Bronchial epithelial cell (primary cell): ENCODE data around the gene ACTR10. TPM values are rescaled to one million over a fixed set of nuclear protein-coding genes. Genes with fewer than 3 reads are reported as not detected.

Experiments
- DNase-seq: peaks from one replicate; pipeline ENCODE4 v3.0.0-alpha.2; 2010; ENCODE audit warnings: low read depth
- FAIRE-seq: peaks from 2 replicates; lab custom pipeline; 2011; peaks lifted over from hg19 to GRCh38; lab: Jason Lieb, UNC
- H3K27me3 ChIP-seq: 2 replicates; pipeline ENCODE4 v1.5.1; 2011; ENCODE audit warnings: low read length; ENCODE audit not compliant: control insufficient read depth, insufficient read depth
- H3K36me3 ChIP-seq: 2 replicates; pipeline ENCODE4 v1.5.1; 2011; ENCODE audit warnings: low read length; ENCODE audit not compliant: control insufficient read depth, insufficient read depth
- H3K4me3 ChIP-seq: 2 replicates; pipeline ENCODE4 v1.5.1; 2011; ENCODE audit warnings: mild to moderate bottlenecking, low read depth, low read length, control low read depth
- total RNA-seq: library from RNA; depleted of rRNA; stranded (reverse); fragments of >200 nt; gene quantifications from 2 replicates; pipeline ENCODE4 v1.2.1, GENCODE V29; 2014
- TF ChIP-seq, protein P1 (sequence below): IDR thresholded peaks from 2 replicates; pipeline ENCODE4 v1.5.1; 2011; ENCODE audit warnings: mild to moderate bottlenecking, moderate library complexity, low read length, control low read depth, inconsistent platforms; ENCODE audit not compliant: insufficient read depth, severe bottlenecking

Gene ACTR10
- total RNA-seq, result 31.6 and 36.9 TPM in 2 replicates

DNA sequence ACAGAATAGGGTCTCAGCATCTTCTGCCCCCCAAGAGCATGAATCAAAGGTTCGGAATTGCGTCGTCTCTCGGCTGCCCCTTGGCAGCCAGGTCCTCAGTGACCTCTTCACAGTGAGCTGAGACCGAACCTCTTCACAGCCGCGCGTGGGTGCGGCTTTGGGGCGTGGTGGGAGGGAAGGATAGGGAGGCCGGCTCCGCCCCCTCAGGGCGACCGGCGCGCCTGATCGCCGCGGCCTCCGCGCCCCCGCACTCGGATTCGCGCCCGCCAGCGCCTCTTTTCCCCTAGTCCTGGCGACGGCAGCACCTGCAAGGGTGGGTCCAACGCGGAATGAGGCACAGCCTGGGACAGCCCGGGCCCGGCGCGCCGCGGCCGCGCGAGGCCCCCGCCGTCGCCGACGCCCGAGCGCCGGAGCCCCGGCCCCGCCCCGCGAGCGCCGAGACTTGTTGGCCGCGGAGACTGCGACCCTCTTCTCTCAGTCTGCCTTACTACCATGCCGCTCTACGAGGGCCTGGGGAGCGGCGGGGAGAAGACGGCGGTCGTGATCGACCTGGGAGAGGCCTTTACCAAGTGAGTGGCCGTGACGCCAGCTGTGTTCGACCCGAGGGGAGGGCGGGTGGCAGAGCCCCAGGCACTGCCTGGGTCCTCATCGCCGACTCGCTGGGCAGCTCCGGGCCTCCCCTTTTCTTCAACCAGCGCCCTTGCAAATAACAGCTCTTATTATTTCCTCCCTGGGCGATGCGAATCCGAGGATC, at the start of gene ACTR10:
Gene ACTR10 (plus strand): TSS at position 424 of the 754 bp plus-strand sequence. CDS start 69 bp downstream, at position 493.
- peaks cover 2% of the 10 kb centered on the region for H3K36me3 ChIP-seq
- DNase-seq, result peak; percentile 66
- no peaks in the 10 kb centered on the region for H3K27me3 ChIP-seq
- H3K4me3 ChIP-seq, result peak within 1 kb of the TSS; percentile 95
- TF ChIP-seq, protein P1, sequence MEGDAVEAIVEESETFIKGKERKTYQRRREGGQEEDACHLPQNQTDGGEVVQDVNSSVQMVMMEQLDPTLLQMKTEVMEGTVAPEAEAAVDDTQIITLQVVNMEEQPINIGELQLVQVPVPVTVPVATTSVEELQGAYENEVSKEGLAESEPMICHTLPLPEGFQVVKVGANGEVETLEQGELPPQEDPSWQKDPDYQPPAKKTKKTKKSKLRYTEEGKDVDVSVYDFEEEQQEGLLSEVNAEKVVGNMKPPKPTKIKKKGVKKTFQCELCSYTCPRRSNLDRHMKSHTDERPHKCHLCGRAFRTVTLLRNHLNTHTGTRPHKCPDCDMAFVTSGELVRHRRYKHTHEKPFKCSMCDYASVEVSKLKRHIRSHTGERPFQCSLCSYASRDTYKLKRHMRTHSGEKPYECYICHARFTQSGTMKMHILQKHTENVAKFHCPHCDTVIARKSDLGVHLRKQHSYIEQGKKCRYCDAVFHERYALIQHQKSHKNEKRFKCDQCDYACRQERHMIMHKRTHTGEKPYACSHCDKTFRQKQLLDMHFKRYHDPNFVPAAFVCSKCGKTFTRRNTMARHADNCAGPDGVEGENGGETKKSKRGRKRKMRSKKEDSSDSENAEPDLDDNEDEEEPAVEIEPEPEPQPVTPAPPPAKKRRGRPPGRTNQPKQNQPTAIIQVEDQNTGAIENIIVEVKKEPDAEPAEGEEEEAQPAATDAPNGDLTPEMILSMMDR, result no peak
- FAIRE-seq, result no peak

DNA sequence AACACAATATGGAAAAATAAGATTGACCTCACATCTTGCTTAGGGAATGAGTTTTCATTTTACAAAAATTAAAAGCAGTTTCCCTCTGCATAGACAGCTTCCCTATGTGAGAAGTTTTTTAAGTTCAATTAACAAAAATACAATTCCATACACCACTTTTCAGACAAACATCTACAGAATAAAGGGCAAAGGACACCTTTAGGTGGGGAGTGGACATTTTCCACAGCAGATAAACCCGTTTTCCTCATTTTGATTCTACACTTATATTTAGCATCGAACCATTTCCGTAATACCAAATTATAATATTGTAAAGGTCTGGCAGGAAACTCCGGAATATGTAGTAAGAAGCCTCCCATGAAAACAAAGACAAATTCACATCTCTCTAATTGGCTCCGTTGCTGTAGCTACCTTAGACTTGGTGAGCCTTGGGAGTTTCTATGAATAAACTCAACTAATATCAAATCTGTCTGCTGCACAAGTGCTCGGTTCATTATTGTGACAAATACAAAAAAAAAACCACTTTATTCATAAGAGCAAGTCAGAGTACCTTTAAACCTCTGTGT, 49.6 kb upstream of the ACTR10 start:
- no peaks in the 10 kb centered on the region for H3K36me3 ChIP-seq
- TF ChIP-seq, protein P1, result no peak
- DNase-seq (no peak), FAIRE-seq (no peak)
- H3K4me3 ChIP-seq, result no peak overlapping the region
- peaks cover 28% of the 10 kb centered on the region for H3K27me3 ChIP-seq

DNA sequence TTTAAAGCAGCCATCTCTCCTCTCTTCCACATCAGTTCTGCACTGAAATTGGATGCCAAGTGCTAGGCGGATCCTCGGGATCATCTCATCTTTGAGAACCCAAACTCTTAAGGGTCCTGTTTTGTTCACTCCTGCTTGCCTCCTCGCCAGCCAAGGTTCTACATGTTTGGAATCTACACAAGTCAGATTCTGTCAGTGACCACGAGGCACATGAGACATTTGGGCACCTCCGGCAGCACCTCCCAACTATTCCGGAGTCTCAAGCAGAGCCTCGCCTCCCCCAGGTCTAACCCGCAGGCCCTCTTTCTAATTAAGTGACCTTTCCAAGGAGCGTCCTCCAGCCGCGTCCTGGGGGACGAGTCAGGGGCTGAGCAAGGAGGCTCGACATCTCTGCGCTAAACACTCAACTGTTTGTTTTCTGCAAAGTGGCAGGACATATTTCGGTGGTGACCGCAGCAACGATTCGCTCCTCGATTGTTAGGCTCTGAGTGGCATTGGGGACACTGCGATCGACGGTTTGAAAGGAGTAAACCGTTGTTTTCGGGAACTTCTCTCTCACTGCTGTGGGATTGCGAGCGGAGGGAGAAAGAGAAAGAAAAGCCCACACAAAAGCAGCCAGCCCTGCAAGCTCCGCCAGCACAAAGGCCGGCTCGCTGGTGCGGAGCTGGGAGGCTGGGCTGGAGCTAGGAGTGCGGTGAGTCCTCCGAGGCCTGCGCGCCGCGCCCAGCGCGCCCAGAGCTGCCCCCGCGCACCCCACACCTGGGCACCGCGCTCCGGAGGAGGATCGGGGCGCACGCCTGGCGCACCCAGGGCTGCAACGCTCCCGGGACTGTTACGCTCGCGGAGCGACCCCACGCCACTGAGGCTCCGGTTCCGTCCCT, 48.6 kb upstream of the ACTR10 start:
- Histone ChIP-seq H3K4me3 (peak overlapping the region; percentile 49), H3K27me3 (peaks cover 28% of the 10 kb centered on the region), H3K36me3 (no peaks in the 10 kb centered on the region)
- TF ChIP-seq, protein P1, result no peak
- no peak for FAIRE-seq
- DNase-seq, result peak; percentile 3

DNA sequence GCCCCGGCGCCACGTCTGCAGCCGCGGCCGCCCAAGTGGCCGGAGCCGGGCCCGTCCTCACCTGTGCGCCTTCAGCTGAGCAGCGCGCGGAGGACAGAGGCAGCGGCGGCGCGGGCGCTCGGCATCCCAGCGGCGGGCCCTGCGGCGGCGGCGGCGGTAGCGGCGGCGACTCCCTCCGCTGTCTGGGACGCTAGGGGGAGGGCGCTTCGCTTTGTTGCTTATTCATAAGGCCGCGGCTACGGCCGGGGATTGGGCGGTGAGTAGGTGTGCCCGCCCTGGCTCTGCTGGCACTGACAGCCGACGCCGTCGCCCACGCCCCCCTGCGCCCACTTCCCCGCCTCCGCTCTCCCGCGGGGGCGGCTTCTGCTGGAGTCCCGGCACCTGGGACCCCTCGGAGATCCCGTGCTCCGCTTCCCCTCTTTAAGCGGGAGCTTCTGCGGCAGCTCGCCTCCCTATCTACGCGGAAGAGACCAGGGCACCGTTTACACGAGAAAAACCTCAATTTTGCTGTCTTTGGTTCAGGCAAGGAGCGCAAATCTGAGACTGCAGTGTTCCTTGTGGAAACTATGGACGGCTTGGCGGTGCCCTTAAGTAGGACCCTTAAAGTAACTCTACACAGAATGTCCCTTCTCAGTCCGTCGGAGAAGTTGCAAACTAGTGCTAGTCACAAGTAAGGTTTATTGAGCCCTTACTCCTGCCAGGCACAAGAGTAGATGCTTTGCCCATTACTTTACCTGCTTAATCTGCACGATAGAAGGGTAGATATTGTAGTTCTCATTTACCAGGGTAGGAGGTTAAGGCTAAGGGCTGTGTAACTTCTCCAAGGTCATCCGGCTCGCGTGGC, 47.7 kb upstream of the ACTR10 start, which contains the start of gene ARMH4:
Gene ARMH4 (minus strand): TSS at position 200 of the 844 bp plus-strand sequence. CDS start 12,855 bp downstream, outside the sequence.
- no peak for FAIRE-seq
- H3K4me3 ChIP-seq, result peak within 1 kb of the TSS; percentile 49
- TF ChIP-seq, protein P1, result no peak
- peak; percentile 60 for DNase-seq
- peaks cover 27% of the 10 kb centered on the region for H3K27me3 ChIP-seq
- H3K36me3 ChIP-seq, result no peaks in the 10 kb centered on the region

DNA sequence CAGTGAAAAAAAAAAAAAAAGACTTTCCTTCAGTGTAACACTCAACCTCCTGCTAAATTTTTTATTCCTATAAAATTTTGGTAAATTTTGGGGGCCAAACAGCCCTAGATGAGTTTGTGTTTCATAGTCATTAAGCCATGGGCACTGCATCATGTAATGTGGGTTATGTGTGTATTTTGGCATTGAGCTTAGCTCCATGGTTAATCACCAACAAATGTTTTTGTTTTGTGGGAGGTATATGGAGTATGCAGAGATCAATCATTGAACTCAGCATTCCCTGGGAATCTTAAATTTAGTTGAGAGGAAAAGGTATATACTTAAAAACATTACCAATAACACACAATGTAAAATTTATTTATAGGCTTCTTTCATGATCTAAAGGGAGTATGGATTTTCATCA, 39.4 kb upstream of the ACTR10 start:
- TF ChIP-seq, protein P1, result no peak
- FAIRE-seq (no peak), DNase-seq (no peak)
- Histone ChIP-seq H3K4me3 (no peak overlapping the region), H3K27me3 (peaks cover 3% of the 10 kb centered on the region), H3K36me3 (no peaks in the 10 kb centered on the region)
